ENCODE measurements around the gene DNAJC30.

Gene DNAJC30

DNA sequence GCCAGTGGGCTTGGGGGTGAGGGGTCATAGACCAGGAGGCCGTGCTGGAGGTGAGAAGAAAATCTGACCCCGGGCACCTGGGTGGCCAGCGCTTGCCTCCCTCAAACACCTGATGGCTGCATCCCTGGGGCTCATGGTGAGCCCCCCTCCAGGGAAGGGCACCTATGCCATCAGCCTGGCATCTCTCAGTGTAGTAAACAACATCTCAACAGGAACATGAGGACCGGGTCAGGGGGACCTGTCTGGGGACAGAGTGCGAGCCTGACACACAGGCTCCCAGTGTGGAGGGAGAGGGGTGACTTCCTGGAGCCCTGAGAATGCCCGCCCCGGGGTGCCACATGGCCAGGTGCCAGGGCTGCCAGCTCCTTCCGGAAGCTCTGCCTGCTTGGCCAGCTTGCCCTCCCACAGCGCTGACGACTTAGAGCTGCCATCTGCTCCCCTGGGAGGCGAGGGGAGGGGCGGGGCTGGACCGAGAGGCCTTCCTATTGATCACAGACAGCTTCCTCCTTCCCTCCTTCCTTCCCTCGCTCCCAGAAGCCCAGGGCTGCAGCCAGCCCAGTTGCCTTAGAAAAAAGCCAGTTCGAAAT, 23.9 kb upstream of the DNAJC30 start:
- DNase-seq, result no peak

GRCh38 chr7:73706126-73707044, 23.1 kb upstream of the DNAJC30 start:
- DNase-seq, result no peak

GRCh38 chr7:73705551-73705920, 22.3 kb upstream of the DNAJC30 start:
- no peak for DNase-seq

DNA sequence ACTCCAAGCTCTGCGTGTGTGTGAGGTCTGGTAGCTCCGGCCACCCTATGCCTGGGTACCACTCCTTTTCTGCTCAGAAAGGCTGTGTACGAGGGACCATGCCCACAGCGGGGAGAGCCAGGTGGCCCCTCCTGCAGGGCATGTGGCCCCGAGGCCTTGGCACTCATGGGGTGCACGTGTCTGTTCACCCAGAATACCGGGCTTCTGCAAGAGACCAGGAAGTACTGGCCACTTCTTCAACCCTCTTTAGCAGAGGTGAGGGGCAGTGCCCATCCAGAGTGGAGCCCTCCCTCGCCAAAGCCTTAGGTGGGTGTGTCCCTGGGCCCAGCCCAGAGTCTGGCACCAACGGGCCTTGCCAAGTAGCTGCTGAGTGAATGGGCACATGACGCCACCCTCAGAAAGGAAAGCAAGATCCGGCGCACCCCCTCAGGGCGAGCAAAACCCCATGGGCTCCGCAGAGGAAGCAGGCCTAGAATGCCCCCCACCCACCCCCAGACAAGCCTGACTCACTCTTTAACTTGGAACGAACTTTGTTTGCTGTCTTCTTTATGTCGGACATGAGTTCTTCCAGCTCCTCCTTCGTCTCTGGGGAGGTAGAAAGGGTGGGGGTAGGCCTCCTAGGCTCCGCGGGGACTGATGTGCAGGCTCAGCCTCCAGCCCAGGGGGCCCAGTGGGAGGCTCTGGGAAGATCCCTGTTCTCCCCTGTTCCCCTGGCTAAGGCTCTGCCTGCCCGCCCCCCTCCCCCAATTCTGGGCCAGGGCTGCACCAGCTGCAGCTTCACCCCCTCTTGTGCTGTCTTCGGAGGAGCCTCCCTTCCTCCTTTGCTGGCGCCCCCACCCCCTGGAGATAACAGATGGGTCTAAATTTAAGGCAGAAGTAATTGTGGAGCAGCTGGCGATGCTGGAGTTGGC, 21.6 kb upstream of the DNAJC30 start:
- DNase-seq, result no peak

DNA sequence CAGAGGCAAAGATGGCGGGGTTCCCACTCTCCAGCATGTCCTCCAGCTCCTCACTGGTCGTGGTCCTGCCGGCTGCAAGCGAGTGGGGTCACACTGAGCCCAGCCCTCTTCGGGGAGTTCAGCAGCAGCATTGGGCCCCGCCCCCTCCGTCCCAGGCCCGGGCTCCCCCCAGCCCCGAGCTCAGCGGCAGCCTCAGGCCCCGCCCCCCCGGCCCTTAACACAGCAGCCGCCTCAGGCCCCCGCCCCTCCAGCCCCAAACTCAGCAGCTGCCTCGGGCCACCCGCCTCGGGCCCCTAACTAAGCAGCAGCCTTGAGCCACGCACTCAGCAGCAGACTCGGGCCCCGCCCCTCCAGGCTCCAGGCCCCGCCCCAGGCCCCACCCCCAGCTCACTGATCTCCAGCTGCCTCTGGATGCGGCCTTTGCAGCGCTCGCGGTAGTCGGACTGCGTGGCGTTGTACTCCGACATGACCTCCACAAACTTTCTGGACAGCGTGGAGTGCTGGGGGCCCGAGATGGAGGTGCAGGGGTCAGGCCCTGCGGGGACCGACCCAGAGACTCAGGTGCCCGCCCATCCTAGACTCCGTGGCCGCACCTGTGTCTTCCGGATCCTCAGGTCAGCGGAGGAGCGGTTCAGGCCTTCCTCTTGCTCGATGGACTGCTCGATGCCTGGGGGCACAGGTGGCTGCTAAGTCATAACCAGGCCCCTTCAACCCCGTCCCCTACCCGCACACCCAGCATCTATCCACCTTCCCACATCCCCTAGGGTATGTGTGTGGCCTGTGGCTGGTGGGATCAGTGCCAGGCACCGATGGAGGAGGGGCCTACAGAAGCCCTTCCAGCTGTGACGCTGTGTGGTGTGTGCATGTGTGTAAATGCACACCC, 20.7 kb upstream of the DNAJC30 start:
- no peak for DNase-seq

DNA sequence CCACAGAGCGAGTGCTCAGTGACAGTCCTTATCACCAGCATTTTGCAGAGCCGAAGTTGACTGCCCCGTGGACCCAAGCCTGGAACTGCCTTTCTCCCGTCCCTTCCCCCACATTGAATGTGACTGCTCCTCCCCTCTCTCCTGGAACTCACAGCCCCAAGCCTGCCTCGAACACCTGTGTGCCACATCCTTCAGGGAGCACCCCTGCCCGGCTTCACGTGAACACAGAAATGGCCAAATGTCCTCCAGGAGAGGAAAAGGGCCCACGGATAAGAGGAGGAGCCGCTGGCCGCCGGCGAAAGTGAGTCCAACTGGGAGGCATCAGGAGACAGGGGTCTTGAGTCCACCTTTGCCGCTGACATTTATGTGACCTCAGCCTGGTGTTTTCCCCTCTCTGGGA, 20.0 kb upstream of the DNAJC30 start:
- no peak for DNase-seq

- no peak for DNase-seq
Measured at GRCh38 chr7:73702665-73703064, 19.4 kb upstream of the DNAJC30 start.

DNA sequence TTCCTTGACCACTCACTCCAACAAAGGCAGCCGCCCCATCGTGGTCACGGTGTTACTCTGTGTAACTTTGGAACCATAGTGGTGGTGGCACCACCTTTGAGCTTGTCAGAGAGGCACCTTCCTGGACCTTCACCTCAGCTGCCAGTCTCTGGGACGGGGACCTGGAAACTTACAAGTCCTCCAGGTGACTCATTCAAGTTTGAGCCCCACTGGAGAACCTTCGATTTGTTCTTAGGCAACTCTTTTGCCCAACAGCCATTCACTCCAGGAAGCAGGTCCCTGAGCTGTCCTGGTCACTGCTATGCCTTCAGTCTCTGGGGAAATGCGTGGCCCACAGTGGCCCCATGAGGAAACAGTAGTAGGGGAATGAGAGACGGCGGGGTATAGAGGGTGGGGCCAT, 19.0 kb upstream of the DNAJC30 start:
- DNase-seq, result no peak

DNA sequence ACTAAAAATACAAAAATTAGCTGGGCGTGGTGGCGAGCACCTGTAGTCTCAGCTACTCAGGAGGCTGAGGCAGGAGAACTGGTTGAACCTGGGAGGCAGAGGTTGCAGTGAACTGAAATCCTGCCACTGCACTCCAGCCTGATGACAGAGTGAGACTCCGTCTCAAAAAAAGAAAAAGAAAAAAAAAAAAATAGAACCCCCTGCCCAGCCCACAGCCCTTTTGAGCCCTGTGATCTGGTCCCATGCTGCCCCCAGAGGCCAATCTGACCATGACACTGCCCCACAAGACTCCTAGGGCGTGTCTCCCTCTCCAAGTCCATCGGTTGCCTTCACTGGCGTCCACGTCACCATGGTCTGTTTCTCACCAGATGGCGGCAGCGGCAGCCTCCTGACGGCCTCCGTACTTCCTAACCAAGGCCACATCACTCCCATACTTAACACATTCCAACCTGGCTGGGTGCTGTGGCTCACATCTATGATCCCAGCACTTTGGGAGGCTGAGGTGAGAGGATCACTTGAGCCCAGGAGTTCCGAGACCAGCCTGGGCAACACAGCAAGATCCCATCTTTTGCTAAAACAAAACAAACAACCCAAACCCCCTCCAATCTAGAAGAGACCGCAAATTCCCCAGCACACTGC, 18.2 kb upstream of the DNAJC30 start:
- DNase-seq, result no peak

- DNase-seq, result no peak
Measured at GRCh38 chr7:73700581-73701134, 17.4 kb upstream of the DNAJC30 start.

GRCh38 chr7:73700069-73700423, 16.8 kb upstream of the DNAJC30 start:
- no peak for DNase-seq

- DNase-seq, result no peak
Measured at GRCh38 chr7:73699370-73700068, 16.3 kb upstream of the DNAJC30 start.

DNA sequence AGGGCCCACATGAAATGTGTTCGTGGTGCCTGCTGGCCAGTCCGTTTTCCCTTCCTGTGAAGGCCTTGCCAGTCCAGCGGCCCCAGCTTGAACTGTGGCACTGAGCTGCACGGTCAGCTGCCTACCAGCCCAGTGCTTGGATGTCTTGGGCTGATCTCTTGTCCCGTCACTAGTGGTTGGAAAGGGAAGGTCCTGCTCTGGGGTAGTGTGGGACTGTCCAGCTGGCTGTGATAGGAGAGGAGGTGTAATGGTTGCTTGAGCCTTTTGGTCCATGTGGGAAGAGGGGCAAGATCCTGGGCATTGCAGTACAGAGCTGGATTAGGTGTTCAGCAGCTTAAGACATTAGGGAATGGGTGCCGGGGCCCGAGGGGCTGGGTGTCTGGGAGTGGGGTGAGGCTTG, 15.2 kb upstream of the DNAJC30 start:
- DNase-seq, result no peak

DNA sequence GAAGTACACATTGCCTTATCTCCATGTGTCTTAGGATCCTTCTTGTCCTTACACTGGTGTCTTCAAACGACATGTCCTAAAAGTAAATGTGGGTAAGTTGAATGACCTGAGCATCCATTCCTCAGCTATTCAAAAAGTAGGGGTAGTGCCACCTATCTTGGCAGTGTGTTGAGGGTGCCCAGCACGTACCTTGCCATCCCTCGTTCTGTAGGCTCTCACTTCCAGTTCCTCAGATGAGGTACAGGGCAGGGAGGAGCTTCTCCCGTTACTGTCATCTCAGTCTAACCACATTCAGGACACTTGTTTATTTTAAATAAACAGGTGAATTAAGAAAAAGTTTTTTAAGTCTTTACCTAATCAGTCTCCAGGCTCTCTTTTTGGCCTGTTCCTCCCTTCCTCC, 13.1 kb upstream of the DNAJC30 start:
- no peak for DNase-seq

GRCh38 chr7:73690646-73691045, 7.4 kb upstream of the DNAJC30 start:
- no peak for DNase-seq

DNA sequence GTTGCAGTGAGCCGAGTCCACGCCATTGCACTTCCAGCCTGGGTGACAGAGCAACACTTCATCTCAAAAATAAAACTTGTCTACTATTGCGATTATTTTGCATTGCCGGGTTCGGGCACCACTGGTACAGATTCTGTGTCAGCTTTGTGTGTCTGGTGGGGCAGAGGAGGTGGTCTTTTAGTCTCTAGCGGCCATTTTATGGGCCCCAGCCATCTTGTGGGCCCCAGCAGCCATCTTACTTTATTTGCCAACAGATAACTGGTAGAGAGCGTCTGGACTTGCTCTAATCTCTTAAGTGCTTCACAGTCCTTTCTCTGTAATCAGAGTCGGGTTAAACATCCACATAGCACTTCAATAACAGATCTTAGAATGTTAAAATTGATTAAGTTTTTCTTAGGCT, 5.0 kb upstream of the DNAJC30 start:
- DNase-seq, result no peak

GRCh38 chr7:73685311-73685710, 2.1 kb upstream of the DNAJC30 start:
- no peak for DNase-seq

GRCh38 chr7:73683788-73684693, 788 bp upstream of the DNAJC30 start:
- DNase-seq, result no peak

- DNase-seq, result no peak
Measured at GRCh38 chr7:73682745-73683055, 553 bp downstream of the DNAJC30 start.

- no peak for DNase-seq
Measured at GRCh38 chr7:73681031-73681430, 2.2 kb downstream of the DNAJC30 start.

Measured in GDM1 (cell line).